Astrocyte (in vitro differentiated cells and primary cell): ENCODE data around the gene SOX5. TPM values are rescaled to one million over a fixed set of nuclear protein-coding genes. Genes with fewer than 3 reads are reported as not detected.

Experiments
- DNase-seq: peaks from one replicate; pipeline ENCODE4 v3.0.0-alpha.2; 2010; ENCODE audit warnings: low read depth
- FAIRE-seq: peaks from 2 replicates; lab custom pipeline; 2011; peaks lifted over from hg19 to GRCh38; lab: Jason Lieb, UNC
- H2AFZ ChIP-seq: 2 replicates; pipeline ENCODE4 v1.6.0; 2012; ENCODE audit warnings: low read depth, low read length, inconsistent platforms
- H3K27ac ChIP-seq: 2 replicates; pipeline ENCODE4 v1.5.1; 2011; ENCODE audit warnings: low read depth, low read length, inconsistent platforms
- H3K27me3 ChIP-seq: 2 replicates; pipeline ENCODE4 v1.6.0; 2011; ENCODE audit warnings: low read length, inconsistent platforms; ENCODE audit not compliant: insufficient read depth
- H3K36me3 ChIP-seq: 2 replicates; pipeline ENCODE4 v1.5.1; 2011; ENCODE audit warnings: low read length, inconsistent platforms; ENCODE audit not compliant: insufficient read depth
- H3K4me1 ChIP-seq: 2 replicates; pipeline ENCODE4 v1.5.1; 2011; ENCODE audit warnings: low read length, inconsistent platforms; ENCODE audit not compliant: insufficient read depth
- H3K4me2 ChIP-seq: 2 replicates; pipeline ENCODE4 v1.6.0; 2012; ENCODE audit warnings: low read length, inconsistent platforms
- H3K4me3 ChIP-seq: 2 replicates; pipeline ENCODE4 v1.5.1; 2011; ENCODE audit warnings: low read depth, mild to moderate bottlenecking, low read length, inconsistent platforms; ENCODE audit not compliant: insufficient read depth
- H3K79me2 ChIP-seq: 2 replicates; pipeline ENCODE4 v1.6.0; 2012; ENCODE audit warnings: mild to moderate bottlenecking, low read length, inconsistent platforms; ENCODE audit not compliant: insufficient read depth
- H3K9ac ChIP-seq: 2 replicates; pipeline ENCODE4 v1.6.0; 2012; ENCODE audit warnings: mild to moderate bottlenecking, low read length, inconsistent platforms
- H3K9me3 ChIP-seq: 2 replicates; pipeline ENCODE4 v1.5.1; 2012; ENCODE audit warnings: low read depth, mild to moderate bottlenecking, low read length, inconsistent platforms; ENCODE audit not compliant: insufficient read depth
- H4K20me1 ChIP-seq: 2 replicates; pipeline ENCODE4 v1.6.0; 2012; ENCODE audit warnings: low read length, inconsistent platforms; ENCODE audit not compliant: insufficient read depth
- H3K27ac Mint-ChIP-seq: one replicate; pipeline ENCODE4 v1.8.0; 2021; ENCODE audit warnings: mild to moderate bottlenecking, mixed read lengths; ENCODE audit not compliant: unreplicated experiment
- H3K27me3 Mint-ChIP-seq: one replicate; pipeline ENCODE4 v1.8.0; 2021; ENCODE audit warnings: low read depth, mixed read lengths; ENCODE audit not compliant: unreplicated experiment
- H3K36me3 Mint-ChIP-seq: one replicate; pipeline ENCODE4 v1.8.0; 2021; ENCODE audit warnings: low read depth, mixed read lengths; ENCODE audit not compliant: unreplicated experiment
- H3K4me1 Mint-ChIP-seq: one replicate; pipeline ENCODE4 v1.8.0; 2021; ENCODE audit warnings: low read depth, mixed read lengths; ENCODE audit not compliant: unreplicated experiment
- H3K4me3 Mint-ChIP-seq: one replicate; pipeline ENCODE4 v1.8.0; 2021; ENCODE audit warnings: mild to moderate bottlenecking, moderate library complexity, mixed read lengths; ENCODE audit not compliant: unreplicated experiment
- H3K9me3 Mint-ChIP-seq: one replicate; pipeline ENCODE4 v1.8.0; 2021; ENCODE audit warnings: mild to moderate bottlenecking, mixed read lengths; ENCODE audit not compliant: unreplicated experiment
- EZH2 ChIP-seq: IDR thresholded peaks from 2 replicates; pipeline ENCODE4 v1.6.1; 2012; ENCODE audit warnings: mild to moderate bottlenecking, low read length, inconsistent platforms; ENCODE audit not compliant: insufficient read depth
- total RNA-seq: library from RNA; stranded (reverse); gene quantifications from 2 replicates; pipeline ENCODE4 v1.2.1, GENCODE V29; 2021
- TF ChIP-seq, protein P1 (sequence below): IDR thresholded peaks from 2 replicates; pipeline ENCODE4 v1.5.1; 2011; ENCODE audit warnings: low read depth, mild to moderate bottlenecking, inconsistent platforms, low read length, moderate library complexity; ENCODE audit not compliant: insufficient read depth

SOX5 gene
- total RNA-seq, 1 donor from 2014 or later: 13.7 TPM

DNA sequence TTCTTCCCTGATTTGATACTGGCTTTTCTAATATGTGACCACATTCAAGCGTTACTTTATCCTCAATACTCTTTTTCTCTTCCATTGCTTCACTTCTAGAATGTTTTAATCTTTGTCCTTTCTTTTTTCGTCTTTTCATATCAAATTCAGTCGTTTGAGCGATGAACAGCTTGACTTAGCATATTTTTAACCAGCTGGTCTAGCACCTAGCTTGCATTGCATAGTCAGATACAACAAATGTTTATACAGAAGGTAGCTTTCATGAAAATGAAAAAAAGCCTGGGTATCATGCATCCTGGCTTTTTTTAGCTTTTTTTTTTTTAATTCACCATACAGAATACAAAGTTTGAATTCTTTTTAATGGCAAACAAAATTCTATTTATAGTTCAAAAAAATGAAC, 1.2 kb downstream of the SOX5 start:
- H3K27ac ChIP-seq: no peak overlapping the region
- no peak overlapping the region for H3K27ac Mint-ChIP-seq
- peak overlapping the region; percentile 77 for H3K9ac ChIP-seq
- peak overlapping the region; percentile 99 for H3K4me2 ChIP-seq
- peaks cover 6% of the 10 kb centered on the region for H3K27me3 ChIP-seq
- H4K20me1 ChIP-seq: no peaks in the 10 kb centered on the region
- peaks cover 26% of the 10 kb centered on the region for H3K4me1 Mint-ChIP-seq
- H3K9me3 ChIP-seq: no peaks in the 10 kb centered on the region
- no peaks in the 10 kb centered on the region for H3K79me2 ChIP-seq
- peaks cover 11% of the 10 kb centered on the region for H3K4me1 ChIP-seq
- no peak for DNase-seq
- H3K27me3 Mint-ChIP-seq: no peaks in the 10 kb centered on the region
- H3K9me3 Mint-ChIP-seq: no peaks in the 10 kb centered on the region
- FAIRE-seq: no peak
- H3K36me3 ChIP-seq: no peaks in the 10 kb centered on the region
- H3K36me3 Mint-ChIP-seq: no peaks in the 10 kb centered on the region
- no peak overlapping the region for H3K4me3 ChIP-seq
- TF ChIP-seq EZH2: no peak
- TF ChIP-seq, protein P1, sequence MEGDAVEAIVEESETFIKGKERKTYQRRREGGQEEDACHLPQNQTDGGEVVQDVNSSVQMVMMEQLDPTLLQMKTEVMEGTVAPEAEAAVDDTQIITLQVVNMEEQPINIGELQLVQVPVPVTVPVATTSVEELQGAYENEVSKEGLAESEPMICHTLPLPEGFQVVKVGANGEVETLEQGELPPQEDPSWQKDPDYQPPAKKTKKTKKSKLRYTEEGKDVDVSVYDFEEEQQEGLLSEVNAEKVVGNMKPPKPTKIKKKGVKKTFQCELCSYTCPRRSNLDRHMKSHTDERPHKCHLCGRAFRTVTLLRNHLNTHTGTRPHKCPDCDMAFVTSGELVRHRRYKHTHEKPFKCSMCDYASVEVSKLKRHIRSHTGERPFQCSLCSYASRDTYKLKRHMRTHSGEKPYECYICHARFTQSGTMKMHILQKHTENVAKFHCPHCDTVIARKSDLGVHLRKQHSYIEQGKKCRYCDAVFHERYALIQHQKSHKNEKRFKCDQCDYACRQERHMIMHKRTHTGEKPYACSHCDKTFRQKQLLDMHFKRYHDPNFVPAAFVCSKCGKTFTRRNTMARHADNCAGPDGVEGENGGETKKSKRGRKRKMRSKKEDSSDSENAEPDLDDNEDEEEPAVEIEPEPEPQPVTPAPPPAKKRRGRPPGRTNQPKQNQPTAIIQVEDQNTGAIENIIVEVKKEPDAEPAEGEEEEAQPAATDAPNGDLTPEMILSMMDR: no peak
- H3K4me3 Mint-ChIP-seq: no peak overlapping the region
- no peak overlapping the region for H2AFZ ChIP-seq

DNA sequence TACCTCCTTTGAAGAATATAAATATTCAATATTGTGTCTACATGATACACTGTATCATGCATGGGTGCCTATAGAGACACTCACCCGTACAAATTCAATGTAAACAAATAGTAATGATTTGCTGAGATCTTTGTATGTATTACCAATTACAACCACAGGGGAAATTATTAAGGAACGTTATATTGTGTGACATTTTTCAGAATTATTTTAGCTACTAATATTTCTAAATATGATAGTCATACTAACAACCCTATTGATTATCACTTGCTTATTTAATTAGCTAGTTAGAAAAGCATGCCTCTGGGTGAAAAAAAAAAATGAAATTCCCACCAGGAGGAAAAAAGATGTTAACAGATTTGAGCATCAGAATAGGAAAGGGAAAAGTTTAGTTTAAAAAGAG, 2.1 kb downstream of the SOX5 start:
- no peak overlapping the region for H3K27ac Mint-ChIP-seq
- H3K4me1 Mint-ChIP-seq: peaks cover 29% of the 10 kb centered on the region
- FAIRE-seq (no peak), DNase-seq (no peak)
- peak overlapping the region; percentile 69 for H3K4me3 Mint-ChIP-seq
- no peak overlapping the region for H3K27ac ChIP-seq
- H4K20me1 ChIP-seq: no peaks in the 10 kb centered on the region
- no peak overlapping the region for H3K9ac ChIP-seq
- peaks cover 11% of the 10 kb centered on the region for H3K4me1 ChIP-seq
- H3K9me3 Mint-ChIP-seq: no peaks in the 10 kb centered on the region
- H3K36me3 ChIP-seq: no peaks in the 10 kb centered on the region
- no peaks in the 10 kb centered on the region for H3K27me3 Mint-ChIP-seq
- H3K27me3 ChIP-seq: peaks cover 6% of the 10 kb centered on the region
- H2AFZ ChIP-seq: no peak overlapping the region
- H3K4me3 ChIP-seq: no peak overlapping the region
- no peaks in the 10 kb centered on the region for H3K9me3 ChIP-seq
- no peaks in the 10 kb centered on the region for H3K79me2 ChIP-seq
- H3K4me2 ChIP-seq: no peak overlapping the region
- H3K36me3 Mint-ChIP-seq: no peaks in the 10 kb centered on the region
- TF ChIP-seq, protein P1: no peak
- TF ChIP-seq EZH2: no peak

DNA sequence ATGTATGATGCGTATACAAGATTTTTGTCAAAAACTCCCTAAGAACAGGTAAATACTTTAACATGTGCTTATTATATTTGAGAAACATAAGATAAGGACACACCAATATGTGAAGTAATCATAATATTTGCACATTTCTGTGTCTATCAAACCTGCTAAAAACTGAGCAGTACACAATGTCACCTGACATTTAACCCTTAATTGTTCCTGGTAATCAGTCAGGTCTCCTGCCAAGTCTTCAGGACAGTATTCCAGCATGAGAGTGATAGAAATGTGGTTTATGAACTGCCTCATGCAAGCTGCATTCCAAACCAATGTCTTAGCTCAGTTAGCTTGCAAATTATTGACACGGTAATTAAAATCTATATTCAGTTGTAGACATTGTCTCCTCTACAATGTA, 4.2 kb downstream of the SOX5 start:
- peaks cover 6% of the 10 kb centered on the region for H3K27me3 ChIP-seq
- no peaks in the 10 kb centered on the region for H4K20me1 ChIP-seq
- peaks cover 4% of the 10 kb centered on the region for H3K4me1 ChIP-seq
- H2AFZ ChIP-seq: no peak overlapping the region
- H3K9me3 ChIP-seq: no peaks in the 10 kb centered on the region
- H3K4me2 ChIP-seq: no peak overlapping the region
- FAIRE-seq: no peak
- Mint-ChIP-seq H3K4me3 (no peak overlapping the region), H3K9me3 (no peaks in the 10 kb centered on the region), H3K27me3 (no peaks in the 10 kb centered on the region), H3K4me1 (peaks cover 25% of the 10 kb centered on the region), H3K36me3 (no peaks in the 10 kb centered on the region), H3K27ac (no peak overlapping the region)
- DNase-seq: no peak
- no peaks in the 10 kb centered on the region for H3K36me3 ChIP-seq
- H3K9ac ChIP-seq: no peak overlapping the region
- H3K27ac ChIP-seq: no peak overlapping the region
- no peak for TF ChIP-seq EZH2
- TF ChIP-seq, protein P1: no peak
- no peak overlapping the region for H3K4me3 ChIP-seq
- H3K79me2 ChIP-seq: no peaks in the 10 kb centered on the region
